ENCODE measurements around the gene PLAGL1.

PLAGL1 gene

DNA sequence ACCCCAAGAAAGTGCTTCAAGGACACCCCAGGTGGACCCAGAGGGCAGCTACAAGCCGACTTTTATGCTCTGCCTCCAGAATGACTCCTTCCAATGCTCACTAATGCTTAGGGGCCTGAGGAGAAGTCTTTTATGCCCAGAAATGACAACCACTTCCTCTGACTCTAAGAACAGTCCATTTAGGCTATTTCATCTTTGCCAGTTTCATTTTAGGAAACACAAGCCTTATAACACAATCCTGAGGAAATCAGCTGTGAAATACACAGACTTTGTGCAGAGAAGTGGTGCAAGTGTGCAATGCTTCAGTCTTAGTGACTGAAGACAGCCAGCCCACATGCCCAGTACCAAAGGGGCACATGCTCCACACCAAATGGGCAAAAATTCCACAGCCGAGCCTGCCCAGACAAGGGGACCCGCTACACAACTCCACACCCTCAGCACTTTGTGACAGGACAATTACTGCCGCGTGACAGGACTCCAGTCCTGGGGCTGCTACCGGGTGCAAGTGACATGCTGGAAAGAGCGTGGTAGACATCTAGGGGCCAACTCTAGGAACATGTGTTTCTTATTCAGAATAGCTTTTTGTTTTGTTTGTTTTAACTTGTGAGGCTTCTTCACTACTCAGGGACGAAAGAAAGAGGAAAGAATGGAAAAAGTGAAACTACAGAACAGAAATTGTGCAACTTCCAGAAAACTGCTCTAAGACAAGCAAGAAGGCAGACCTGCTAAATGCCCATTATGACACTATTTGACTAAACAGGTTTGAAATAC, 28.2 kb upstream of the PLAGL1 start:
- no peak overlapping the region for H2BK5ac ChIP-seq (ENCODE audit: low read depth, low read length, poor library complexity)
- H3K79me1 ChIP-seq (ENCODE audit: low read length): no peaks in the 10 kb centered on the region
- H4K12ac ChIP-seq (ENCODE audit: low read depth, low read length): no peak overlapping the region
- H3K4me3 ChIP-seq (ENCODE audit: low read depth, low read length): no peak overlapping the region
- no peak overlapping the region for H2AK5ac ChIP-seq (ENCODE audit: low read length)
- H3K23ac ChIP-seq (ENCODE audit: low read length): no peak overlapping the region
- H3K27ac ChIP-seq (ENCODE audit: low read depth, low read length): no peak overlapping the region
- H3K14ac ChIP-seq (ENCODE audit: low read length): no peak overlapping the region
- no peak overlapping the region for H3K4ac ChIP-seq (ENCODE audit: low read depth, low read length)
- H3K18ac ChIP-seq (ENCODE audit: low read length): no peak overlapping the region
- H3K4me1 ChIP-seq (ENCODE audit: control insufficient read depth in 1 of 2, insufficient read depth in 2 of 2, low read length in 2 of 2): no peaks in the 10 kb centered on the region
- H4K91ac ChIP-seq (ENCODE audit: low read depth, low read length): no peak overlapping the region
- no peaks in the 10 kb centered on the region for H3K9me3 ChIP-seq (ENCODE audit: insufficient read depth, low read depth, low read length)
- DNase-seq: peak in 1 of 2 donors; percentile 3
- H3K9ac ChIP-seq (ENCODE audit: low read length): no peak overlapping the region
- H3K79me2 ChIP-seq (ENCODE audit: control insufficient read depth, insufficient read depth, low read length, poor library complexity): no peaks in the 10 kb centered on the region
- no peak overlapping the region for H3K4me2 ChIP-seq (ENCODE audit: low read length)
- no peak overlapping the region for H2AFZ ChIP-seq (ENCODE audit: insufficient read depth, low read length, poor library complexity)
- no peaks in the 10 kb centered on the region for H3K27me3 ChIP-seq (ENCODE audit: insufficient read depth, low read length)
- WGBS (ENCODE audit: extremely low coverage, insufficient coverage, insufficient read length): no CpG with 5 or more reads among the region's 8 CpGs
- no peak overlapping the region for H4K8ac ChIP-seq (ENCODE audit: low read depth, low read length)
- no peaks in the 10 kb centered on the region for H3K36me3 ChIP-seq (ENCODE audit: control insufficient read depth in 1 of 2, insufficient read depth in 2 of 2, low read length in 2 of 2)
- H2BK120ac ChIP-seq (ENCODE audit: insufficient read depth, low read length, poor library complexity): no peak overlapping the region
- H2BK12ac ChIP-seq (ENCODE audit: low read length): no peak overlapping the region

DNA sequence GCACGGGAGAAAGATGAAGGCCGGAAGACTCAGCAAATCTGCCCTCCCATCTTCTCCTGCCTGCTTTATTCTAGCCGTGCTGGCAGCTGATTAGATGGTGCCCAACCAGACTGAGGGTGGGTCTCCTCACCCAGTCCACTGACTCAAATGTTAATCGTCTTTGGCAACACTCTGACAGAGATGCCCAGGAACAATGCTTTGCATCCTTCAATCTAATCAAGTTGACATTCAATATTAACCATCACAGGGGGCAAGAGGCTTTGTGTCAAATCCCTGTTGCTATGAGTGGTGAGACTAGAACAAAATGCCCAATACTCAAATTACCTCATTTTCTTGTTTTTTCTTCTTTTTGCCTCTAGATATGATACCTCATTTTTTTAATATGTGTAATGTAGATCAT, 27.4 kb upstream of the PLAGL1 start:
- Histone ChIP-seq H3K9ac (ENCODE audit: low read length) (no peak overlapping the region), H3K23ac (ENCODE audit: low read length) (no peak overlapping the region)

DNA sequence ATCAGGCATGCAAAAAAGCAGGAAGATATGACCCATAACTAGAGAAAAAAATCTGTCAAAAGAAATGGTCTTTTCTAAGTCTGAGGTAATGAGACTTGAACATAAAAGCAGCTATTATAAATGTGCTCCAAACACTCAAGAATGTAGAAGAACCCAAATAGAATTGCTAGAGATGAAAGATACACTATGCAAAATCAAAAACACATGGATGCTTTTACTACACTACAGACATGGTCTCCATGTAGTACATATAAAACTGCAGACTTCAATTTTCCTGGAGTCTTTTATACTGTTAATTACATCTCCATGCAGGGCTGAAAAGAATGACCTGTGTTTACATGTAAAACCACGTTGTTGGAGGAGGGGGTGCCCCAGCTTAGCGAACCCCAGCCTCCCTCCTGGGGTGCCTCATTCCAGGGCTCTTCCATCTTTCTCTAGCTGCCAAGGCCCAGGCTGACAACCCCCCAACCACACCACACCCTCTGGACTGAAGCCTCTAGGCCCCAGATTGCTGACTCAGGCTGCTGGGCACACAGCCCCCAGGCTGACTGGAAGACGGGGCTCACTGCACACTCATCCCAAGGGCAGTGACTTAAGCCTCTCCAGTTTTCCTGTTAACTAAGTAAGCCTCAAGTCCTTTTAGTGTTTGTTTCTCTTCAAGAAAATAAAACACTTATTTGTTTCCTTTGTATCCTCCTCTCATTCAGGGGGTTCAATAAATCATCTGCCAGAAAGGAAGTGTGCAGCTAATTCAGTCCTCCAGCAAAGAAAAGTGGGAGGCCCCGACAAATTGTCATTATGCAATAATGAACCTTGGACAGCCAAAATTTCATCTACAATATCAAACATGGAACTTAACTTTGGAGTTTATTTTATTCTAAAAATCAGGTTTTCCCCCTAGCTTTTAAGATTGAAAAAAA, 26.0 kb upstream of the PLAGL1 start:
- H3K23ac ChIP-seq (ENCODE audit: low read length): no peak overlapping the region
- H3K36me3 ChIP-seq (ENCODE audit: control insufficient read depth in 1 of 2, insufficient read depth in 2 of 2, low read length in 2 of 2): no peaks in the 10 kb centered on the region
- H2AFZ ChIP-seq (ENCODE audit: insufficient read depth, low read length, poor library complexity): no peak overlapping the region
- no peaks in the 10 kb centered on the region for H3K79me2 ChIP-seq (ENCODE audit: control insufficient read depth, insufficient read depth, low read length, poor library complexity)
- H4K8ac ChIP-seq (ENCODE audit: low read depth, low read length): no peak overlapping the region
- no peak overlapping the region for H4K12ac ChIP-seq (ENCODE audit: low read depth, low read length)
- no peak overlapping the region for H3K4me2 ChIP-seq (ENCODE audit: low read length)
- H3K27ac ChIP-seq (ENCODE audit: low read depth, low read length): no peak overlapping the region
- no peak overlapping the region for H4K91ac ChIP-seq (ENCODE audit: low read depth, low read length)
- H2BK12ac ChIP-seq (ENCODE audit: low read length): no peak overlapping the region
- no peak overlapping the region for H2AK5ac ChIP-seq (ENCODE audit: low read length)
- no peak overlapping the region for H2BK120ac ChIP-seq (ENCODE audit: insufficient read depth, low read length, poor library complexity)
- no CpG with 5 or more reads among the region's 4 CpGs for WGBS (ENCODE audit: extremely low coverage, insufficient coverage, insufficient read length)
- H3K4me3 ChIP-seq (ENCODE audit: low read depth, low read length): no peak overlapping the region
- no peaks in the 10 kb centered on the region for H3K79me1 ChIP-seq (ENCODE audit: low read length)
- no peaks in the 10 kb centered on the region for H3K27me3 ChIP-seq (ENCODE audit: insufficient read depth, low read length)
- no peak overlapping the region for H3K18ac ChIP-seq (ENCODE audit: low read length)
- no peaks in the 10 kb centered on the region for H3K9me3 ChIP-seq (ENCODE audit: insufficient read depth, low read depth, low read length)
- no peaks in the 10 kb centered on the region for H3K4me1 ChIP-seq (ENCODE audit: control insufficient read depth in 1 of 2, insufficient read depth in 2 of 2, low read length in 2 of 2)
- H3K4ac ChIP-seq (ENCODE audit: low read depth, low read length): no peak overlapping the region
- no peak overlapping the region for H3K14ac ChIP-seq (ENCODE audit: low read length)
- no peak overlapping the region for H2BK5ac ChIP-seq (ENCODE audit: low read depth, low read length, poor library complexity)
- no peak overlapping the region for H3K9ac ChIP-seq (ENCODE audit: low read length)
- DNase-seq: no peak

More for the DNA sequence above, 27.4 kb upstream of the PLAGL1 start:
- no peak overlapping the region for H3K4me2 ChIP-seq (ENCODE audit: low read length)
- no peak overlapping the region for H2AFZ ChIP-seq (ENCODE audit: insufficient read depth, low read length, poor library complexity)
- no peak overlapping the region for H3K4me3 ChIP-seq (ENCODE audit: low read depth, low read length)
- H4K91ac ChIP-seq (ENCODE audit: low read depth, low read length): no peak overlapping the region
- no peak overlapping the region for H2BK12ac ChIP-seq (ENCODE audit: low read length)
- no peak overlapping the region for H3K4ac ChIP-seq (ENCODE audit: low read depth, low read length)
- no peak overlapping the region for H4K8ac ChIP-seq (ENCODE audit: low read depth, low read length)
- no peak overlapping the region for H2AK5ac ChIP-seq (ENCODE audit: low read length)
- WGBS (ENCODE audit: extremely low coverage, insufficient coverage, insufficient read length): no CpG with 5 or more reads among the region's 4 CpGs
- no peak overlapping the region for H3K14ac ChIP-seq (ENCODE audit: low read length)
- H2BK120ac ChIP-seq (ENCODE audit: insufficient read depth, low read length, poor library complexity): no peak overlapping the region
- H3K36me3 ChIP-seq (ENCODE audit: control insufficient read depth in 1 of 2, insufficient read depth in 2 of 2, low read length in 2 of 2): no peaks in the 10 kb centered on the region
- H3K4me1 ChIP-seq (ENCODE audit: control insufficient read depth in 1 of 2, insufficient read depth in 2 of 2, low read length in 2 of 2): no peaks in the 10 kb centered on the region
- no peaks in the 10 kb centered on the region for H3K9me3 ChIP-seq (ENCODE audit: insufficient read depth, low read depth, low read length)
- no peak overlapping the region for H4K12ac ChIP-seq (ENCODE audit: low read depth, low read length)
- no peak for DNase-seq
- H3K79me2 ChIP-seq (ENCODE audit: control insufficient read depth, insufficient read depth, low read length, poor library complexity): no peaks in the 10 kb centered on the region
- H3K18ac ChIP-seq (ENCODE audit: low read length): no peak overlapping the region
- no peaks in the 10 kb centered on the region for H3K79me1 ChIP-seq (ENCODE audit: low read length)
- no peak overlapping the region for H3K27ac ChIP-seq (ENCODE audit: low read depth, low read length)
- H3K27me3 ChIP-seq (ENCODE audit: insufficient read depth, low read length): no peaks in the 10 kb centered on the region
- no peak overlapping the region for H2BK5ac ChIP-seq (ENCODE audit: low read depth, low read length, poor library complexity)

DNA sequence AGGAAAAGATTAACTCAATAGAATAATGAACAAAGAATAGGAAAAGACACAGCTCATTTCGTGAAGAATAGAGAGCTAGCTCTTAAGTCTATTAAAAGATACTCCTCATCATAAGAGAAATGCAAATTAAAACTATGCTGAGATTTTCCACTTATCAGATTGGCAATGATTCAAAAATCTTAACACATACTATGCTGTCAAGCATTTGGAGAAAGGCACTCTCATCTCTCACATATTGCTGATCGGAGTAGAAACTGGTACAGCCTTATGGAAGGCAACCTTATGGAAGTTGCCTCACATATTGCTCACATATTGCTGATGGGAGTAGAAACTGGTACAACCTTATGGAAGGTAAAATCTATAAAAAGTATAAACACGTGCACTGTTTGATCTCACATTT, 21.4 kb upstream of the PLAGL1 start:
- no peaks in the 10 kb centered on the region for H3K79me1 ChIP-seq (ENCODE audit: low read length)
- no peaks in the 10 kb centered on the region for H3K27me3 ChIP-seq (ENCODE audit: insufficient read depth, low read length)
- no peak overlapping the region for H2AK5ac ChIP-seq (ENCODE audit: low read length)
- H3K27ac ChIP-seq (ENCODE audit: low read depth, low read length): no peak overlapping the region
- no peak overlapping the region for H3K4me2 ChIP-seq (ENCODE audit: low read length)
- H2BK120ac ChIP-seq (ENCODE audit: insufficient read depth, low read length, poor library complexity): no peak overlapping the region
- no peak overlapping the region for H2AFZ ChIP-seq (ENCODE audit: insufficient read depth, low read length, poor library complexity)
- no peaks in the 10 kb centered on the region for H3K9me3 ChIP-seq (ENCODE audit: insufficient read depth, low read depth, low read length)
- H2BK5ac ChIP-seq (ENCODE audit: low read depth, low read length, poor library complexity): no peak overlapping the region
- no peak overlapping the region for H3K4ac ChIP-seq (ENCODE audit: low read depth, low read length)
- no peaks in the 10 kb centered on the region for H3K79me2 ChIP-seq (ENCODE audit: control insufficient read depth, insufficient read depth, low read length, poor library complexity)
- no peak overlapping the region for H4K8ac ChIP-seq (ENCODE audit: low read depth, low read length)
- no peak overlapping the region for H4K12ac ChIP-seq (ENCODE audit: low read depth, low read length)
- H3K14ac ChIP-seq (ENCODE audit: low read length): no peak overlapping the region
- no peaks in the 10 kb centered on the region for H3K36me3 ChIP-seq (ENCODE audit: control insufficient read depth in 1 of 2, insufficient read depth in 2 of 2, low read length in 2 of 2)
- H3K4me3 ChIP-seq (ENCODE audit: low read depth, low read length): no peak overlapping the region
- no peak overlapping the region for H4K91ac ChIP-seq (ENCODE audit: low read depth, low read length)
- no peak for DNase-seq
- no peak overlapping the region for H2BK12ac ChIP-seq (ENCODE audit: low read length)
- H3K23ac ChIP-seq (ENCODE audit: low read length): no peak overlapping the region
- no CpG with 5 or more reads among the region's 3 CpGs for WGBS (ENCODE audit: extremely low coverage, insufficient coverage, insufficient read length)
- H3K9ac ChIP-seq (ENCODE audit: low read length): no peak overlapping the region
- no peak overlapping the region for H3K18ac ChIP-seq (ENCODE audit: low read length)
- no peaks in the 10 kb centered on the region for H3K4me1 ChIP-seq (ENCODE audit: control insufficient read depth in 1 of 2, insufficient read depth in 2 of 2, low read length in 2 of 2)

All from trophoblast cell (in vitro differentiated cells and primary cell).